WTC11 (cell line): Measurements from ENCODE around the gene TCP11.

Source experiments
- ATF2 ChIP-seq: sonication (generic); formaldehyde crosslinking; IDR thresholded peaks from 2 replicates; pipeline ENCODE4 v1.8.1; 2022; ENCODE audit warnings: low read depth, missing genetic modification reagents, borderline replicate concordance
- CBFB ChIP-seq: sonication (generic); formaldehyde crosslinking; IDR thresholded peaks from 2 replicates; pipeline ENCODE4 v1.8.1; 2022; ENCODE audit warnings: mild to moderate bottlenecking, low read depth, missing genetic modification reagents
- CREM ChIP-seq: sonication (generic); formaldehyde crosslinking; IDR thresholded peaks from 2 replicates; pipeline ENCODE4 v1.8.1; 2022; ENCODE audit warnings: mild to moderate bottlenecking, missing genetic modification reagents, moderate library complexity
- CTCF ChIP-seq: fragments of 200-600 bp; IDR thresholded peaks from 2 replicates; pipeline ENCODE4 v1.8.0; 2022; ENCODE audit warnings: antibody characterized with exemption
- ERG ChIP-seq: fragments of 250-450 bp; sonication (Bioruptor Pico); IDR thresholded peaks from 2 replicates; pipeline ENCODE4 v1.8.0; 2021; ENCODE audit warnings: mild to moderate bottlenecking
- ESRRA ChIP-seq: sonication (generic); formaldehyde crosslinking; IDR thresholded peaks from 2 replicates; pipeline ENCODE4 v1.8.1; 2022; ENCODE audit warnings: mild to moderate bottlenecking, missing genetic modification reagents, borderline replicate concordance
- JAZF1 ChIP-seq: fragments of 250-450 bp; sonication (Bioruptor Pico); IDR thresholded peaks from 2 replicates; pipeline ENCODE4 v1.9.0; 2021; ENCODE audit warnings: moderate library complexity, mild to moderate bottlenecking, inconsistent platforms
- MAX ChIP-seq: sonication (generic); formaldehyde crosslinking; IDR thresholded peaks from 2 replicates; pipeline ENCODE4 v1.8.0; 2022; ENCODE audit warnings: mild to moderate bottlenecking, missing genetic modification reagents
- SMAD3 ChIP-seq: sonication (generic); formaldehyde crosslinking; IDR thresholded peaks from 2 replicates; pipeline ENCODE4 v1.8.0; 2022; ENCODE audit warnings: missing genetic modification reagents, mild to moderate bottlenecking, borderline replicate concordance
- USF2 ChIP-seq: sonication (generic); formaldehyde crosslinking; IDR thresholded peaks from 2 replicates; pipeline ENCODE4 v1.8.1; 2023; ENCODE audit warnings: mild to moderate bottlenecking, missing genetic modification reagents, moderate library complexity
- ZMAT4 ChIP-seq: fragments of 250-450 bp; sonication (Bioruptor Pico); IDR thresholded peaks from 2 replicates; pipeline ENCODE4 v1.9.0; 2021; ENCODE audit warnings: mild to moderate bottlenecking

- TF ChIP-seq MAX (CRISPR knock-in tag) (no peak), ERG (no peak), CBFB (no peak), ATF2 (CRISPR knock-in tag) (no peak), ESRRA (CRISPR knock-in tag) (no peak), CREM (CRISPR knock-in tag) (no peak), JAZF1 (CRISPR knock-in tag) (no peak), CTCF (no peak), USF2 (no peak), SMAD3 (no peak), ZMAT4 (no peak)
These were observed 36.5 kb upstream of the TCP11 start for GRCh38 chr6:35177596-35177995.
